Measurements from ENCODE around the gene RUSC1. TPM values are rescaled to one million over a fixed set of nuclear protein-coding genes. Genes with fewer than 3 reads are reported as not detected.

Gene RUSC1
- total RNA-seq, 2 donors from 2014 or later = 74.5 to 83.8 TPM

GRCh38 chr1:155322953-155323728 lies 2.4 kb downstream of the RUSC1 start:
- peaks cover 31% of the 10 kb centered on the region for H3K4me1 Mint-ChIP-seq

GRCh38 chr1:155323729-155324036 lies 3.0 kb downstream of the RUSC1 start:
- Mint-ChIP-seq H3K4me1 (peaks cover 31% of the 10 kb centered on the region), H3K27me3 (ENCODE audit: insufficient read depth) (peaks cover 14% of the 10 kb centered on the region), H3K4me3 (peak overlapping the region; percentile 90), H3K9me3 (no peaks in the 10 kb centered on the region), H3K27ac (peak overlapping the region; percentile 84), H3K36me3 (ENCODE audit: low read depth) (peaks cover 30% of the 10 kb centered on the region)
- peak; percentile 96 for DNase-seq
- Histone ChIP-seq H3K9ac (ENCODE audit: extremely low read depth, low read length, poor library complexity, severe bottlenecking) (peak overlapping the region; percentile 70), H3K9me3 (ENCODE audit: control insufficient read depth, low read length) (no peaks in the 10 kb centered on the region), H3K27ac (ENCODE audit: low read depth, low read length) (peak overlapping the region; percentile 86), H3K4me3 (ENCODE audit: low read length) (peak overlapping the region; percentile 97), H3K4me1 (ENCODE audit: control insufficient read depth, insufficient read depth, low read length) (peaks cover 17% of the 10 kb centered on the region), H3K36me3 (ENCODE audit: control insufficient read depth, insufficient read depth, low read length) (peaks cover 45% of the 10 kb centered on the region), H3K27me3 (ENCODE audit: control insufficient read depth, insufficient read depth, low read length, poor library complexity, severe bottlenecking) (no peaks in the 10 kb centered on the region)
- TF ChIP-seq, protein P1, sequence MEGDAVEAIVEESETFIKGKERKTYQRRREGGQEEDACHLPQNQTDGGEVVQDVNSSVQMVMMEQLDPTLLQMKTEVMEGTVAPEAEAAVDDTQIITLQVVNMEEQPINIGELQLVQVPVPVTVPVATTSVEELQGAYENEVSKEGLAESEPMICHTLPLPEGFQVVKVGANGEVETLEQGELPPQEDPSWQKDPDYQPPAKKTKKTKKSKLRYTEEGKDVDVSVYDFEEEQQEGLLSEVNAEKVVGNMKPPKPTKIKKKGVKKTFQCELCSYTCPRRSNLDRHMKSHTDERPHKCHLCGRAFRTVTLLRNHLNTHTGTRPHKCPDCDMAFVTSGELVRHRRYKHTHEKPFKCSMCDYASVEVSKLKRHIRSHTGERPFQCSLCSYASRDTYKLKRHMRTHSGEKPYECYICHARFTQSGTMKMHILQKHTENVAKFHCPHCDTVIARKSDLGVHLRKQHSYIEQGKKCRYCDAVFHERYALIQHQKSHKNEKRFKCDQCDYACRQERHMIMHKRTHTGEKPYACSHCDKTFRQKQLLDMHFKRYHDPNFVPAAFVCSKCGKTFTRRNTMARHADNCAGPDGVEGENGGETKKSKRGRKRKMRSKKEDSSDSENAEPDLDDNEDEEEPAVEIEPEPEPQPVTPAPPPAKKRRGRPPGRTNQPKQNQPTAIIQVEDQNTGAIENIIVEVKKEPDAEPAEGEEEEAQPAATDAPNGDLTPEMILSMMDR (conservative IDR thresholded peaks at IDR 0.05) = no peak
- WGBS, 2 experiments (ENCODE audit: insufficient coverage in 1 of 2, insufficient read length in 1 of 2) = 0% methylated on average over 29 of the region's 29 CpGs; no CpG with 5 or more reads in 1 of the 2 experiments

More at GRCh38 chr1:155322953-155323728, 2.4 kb downstream of the RUSC1 start:
- peak overlapping the region; percentile 97 for H3K4me3 ChIP-seq (ENCODE audit: low read length)
- peaks cover 31% of the 10 kb centered on the region for H3K36me3 Mint-ChIP-seq (ENCODE audit: low read depth)
- peaks cover 45% of the 10 kb centered on the region for H3K36me3 ChIP-seq (ENCODE audit: control insufficient read depth, insufficient read depth, low read length)
- TF ChIP-seq, protein P1 (conservative IDR thresholded peaks at IDR 0.05) = peak; percentile 99
- no peaks in the 10 kb centered on the region for H3K9me3 Mint-ChIP-seq
- H3K4me1 ChIP-seq (ENCODE audit: control insufficient read depth, insufficient read depth, low read length) = peaks cover 17% of the 10 kb centered on the region
- H3K4me3 Mint-ChIP-seq = peak overlapping the region; percentile 90
- peaks cover 14% of the 10 kb centered on the region for H3K27me3 Mint-ChIP-seq (ENCODE audit: insufficient read depth)
- H3K27ac ChIP-seq (ENCODE audit: low read depth, low read length) = peak overlapping the region; percentile 86
- no peak overlapping the region for H3K9ac ChIP-seq (ENCODE audit: extremely low read depth, low read length, poor library complexity, severe bottlenecking)
- peak overlapping the region; percentile 84 for H3K27ac Mint-ChIP-seq
- H3K27me3 ChIP-seq (ENCODE audit: control insufficient read depth, insufficient read depth, low read length, poor library complexity, severe bottlenecking) = no peaks in the 10 kb centered on the region
- DNase-seq = peak; percentile 98
- 0% methylated on average over 58 of the region's 58 CpGs; no CpG with 5 or more reads in 1 of the 2 experiments for WGBS, 2 experiments (ENCODE audit: insufficient coverage in 1 of 2, insufficient read length in 1 of 2)
- no peaks in the 10 kb centered on the region for H3K9me3 ChIP-seq (ENCODE audit: control insufficient read depth, low read length)

DNA sequence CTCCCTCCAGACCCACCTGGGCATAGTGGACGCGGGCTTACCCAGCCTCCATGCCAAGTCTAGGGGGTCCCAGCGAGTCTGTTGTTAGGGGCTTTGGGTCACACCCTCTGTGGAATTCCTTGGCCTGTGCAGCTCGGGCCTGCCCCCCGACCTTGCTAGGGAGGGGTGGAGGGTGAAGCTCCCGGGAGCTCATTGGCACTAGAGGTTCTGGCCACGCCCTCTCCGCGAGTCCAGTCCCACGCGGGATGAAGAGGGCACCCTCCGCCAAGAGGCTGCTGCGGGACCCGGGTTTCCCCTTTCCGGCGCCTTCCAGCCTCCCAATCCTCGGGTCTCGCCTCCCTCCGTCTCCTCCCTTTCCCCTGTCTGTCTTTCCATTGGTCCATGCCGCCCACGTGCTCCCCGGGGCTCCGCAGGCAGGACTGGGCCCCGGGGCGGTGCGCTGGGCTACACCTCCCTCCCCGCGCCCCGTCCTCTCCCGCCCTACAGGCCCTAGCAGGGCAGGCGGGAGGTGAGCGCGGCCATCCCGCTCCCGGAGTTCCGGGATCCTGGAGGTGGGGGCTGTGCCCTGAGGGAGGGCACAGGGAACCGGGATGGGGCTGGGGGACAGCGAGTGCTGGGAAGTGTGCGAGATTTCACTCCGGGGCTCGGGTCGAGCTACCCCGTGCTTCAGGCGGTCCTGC lies 3.5 kb downstream of the RUSC1 start:
- Mint-ChIP-seq H3K4me3 (peak overlapping the region; percentile 90), H3K4me1 (peaks cover 31% of the 10 kb centered on the region), H3K9me3 (no peaks in the 10 kb centered on the region), H3K27ac (peak overlapping the region; percentile 84), H3K36me3 (ENCODE audit: low read depth) (peaks cover 26% of the 10 kb centered on the region), H3K27me3 (ENCODE audit: insufficient read depth) (peaks cover 14% of the 10 kb centered on the region)
- Histone ChIP-seq H3K36me3 (ENCODE audit: control insufficient read depth, insufficient read depth, low read length) (peaks cover 44% of the 10 kb centered on the region), H3K9me3 (ENCODE audit: control insufficient read depth, low read length) (no peaks in the 10 kb centered on the region), H3K27ac (ENCODE audit: low read depth, low read length) (peak overlapping the region; percentile 86), H3K9ac (ENCODE audit: extremely low read depth, low read length, poor library complexity, severe bottlenecking) (peak overlapping the region; percentile 70), H3K27me3 (ENCODE audit: control insufficient read depth, insufficient read depth, low read length, poor library complexity, severe bottlenecking) (no peaks in the 10 kb centered on the region), H3K4me1 (ENCODE audit: control insufficient read depth, insufficient read depth, low read length) (peaks cover 17% of the 10 kb centered on the region), H3K4me3 (ENCODE audit: low read length) (peak overlapping the region; percentile 97)
- 0% methylated on average over 17 to 44 of the region's 44 CpGs for WGBS, 2 experiments (ENCODE audit: insufficient coverage in 1 of 2, insufficient read length in 1 of 2)
- DNase-seq = peak; percentile 97
- TF ChIP-seq, protein P1 (conservative IDR thresholded peaks at IDR 0.05) = no peak

All from endodermal cell (in vitro differentiated cells).